H7 (cell line): ENCODE results near the gene RPS6KA5. TPM values are rescaled to one million over a fixed set of nuclear protein-coding genes. Genes with fewer than 3 reads are reported as not detected.
"Not testable (repeated sequence)": the region's sequence is repeated elsewhere in the genome, so short reads cannot be mapped to it uniquely, and the experiment has no call there.

Source experiments
- DNase-seq: peaks from one replicate; pipeline ENCODE4 v3.0.0; 2012
- H3K27me3 ChIP-seq: 2 replicates; pipeline ENCODE4 v1.6.0; 2011; ENCODE audit warnings: mild to moderate bottlenecking, low read length; ENCODE audit not compliant: control insufficient read depth, insufficient read depth
- H3K36me3 ChIP-seq: replicated peaks from 2 replicates; pipeline ENCODE4 v1.5.1; 2011; ENCODE audit warnings: low read length; ENCODE audit not compliant: control insufficient read depth, insufficient read depth
- H3K4me3 ChIP-seq: 2 replicates; pipeline ENCODE4 v1.5.1; 2011; ENCODE audit warnings: low read depth, mild to moderate bottlenecking, control low read depth, low read length, moderate library complexity; ENCODE audit not compliant: insufficient read depth
- total RNA-seq: library from RNA; depleted of rRNA; stranded (reverse); fragments of >200 nt; shearing (Covaris generic); gene quantifications from 2 replicates; pipeline ENCODE4 v1.2.3, GENCODE V29; 2014

Gene RPS6KA5
- total RNA-seq, 1 experiment from 2014 or later, result 1.1 TPM

GRCh38 chr14:90996967-90997366, 63.5 kb downstream of the RPS6KA5 start:
- Histone ChIP-seq H3K27me3 (no peaks in the 10 kb centered on the region), H3K4me3 (no peak overlapping the region), H3K36me3 (no peaks in the 10 kb centered on the region)
- no peak for DNase-seq

- no peak for DNase-seq
- H3K27me3 ChIP-seq, result no peaks in the 10 kb centered on the region
- no peak overlapping the region for H3K4me3 ChIP-seq
Observed at GRCh38 chr14:90995785-90996184, 64.7 kb downstream of the RPS6KA5 start.

GRCh38 chr14:90993792-90994191, 66.6 kb downstream of the RPS6KA5 start:
- H3K27me3 ChIP-seq, result no peaks in the 10 kb centered on the region
- no peak for DNase-seq
- no peak overlapping the region for H3K4me3 ChIP-seq
- H3K36me3 ChIP-seq, result no peaks in the 10 kb centered on the region

More at GRCh38 chr14:90995785-90996184, 64.7 kb downstream of the RPS6KA5 start:
- H3K36me3 ChIP-seq, result no peaks in the 10 kb centered on the region

- Histone ChIP-seq H3K36me3 (no peaks in the 10 kb centered on the region), H3K27me3 (no peaks in the 10 kb centered on the region), H3K4me3 (no peak overlapping the region)
- DNase-seq, result no peak
Observed at GRCh38 chr14:90991690-90992443, 68.6 kb downstream of the RPS6KA5 start.

GRCh38 chr14:90990141-90990540, 70.3 kb downstream of the RPS6KA5 start:
- H3K27me3 ChIP-seq, result no peaks in the 10 kb centered on the region
- H3K4me3 ChIP-seq, result no peak overlapping the region
- H3K36me3 ChIP-seq, result no peaks in the 10 kb centered on the region
- no peak for DNase-seq

GRCh38 chr14:90987140-90987539, 73.3 kb downstream of the RPS6KA5 start:
- H3K4me3 ChIP-seq, result no peak overlapping the region
- no peaks in the 10 kb centered on the region for H3K36me3 ChIP-seq
- DNase-seq, result no peak
- no peaks in the 10 kb centered on the region for H3K27me3 ChIP-seq

- Histone ChIP-seq H3K27me3 (no peaks in the 10 kb centered on the region), H3K4me3 (no peak overlapping the region), H3K36me3 (no peaks in the 10 kb centered on the region)
- DNase-seq, result peak; percentile 16
Observed at GRCh38 chr14:90986510-90986909, 73.9 kb downstream of the RPS6KA5 start.

- no peaks in the 10 kb centered on the region for H3K27me3 ChIP-seq
- H3K4me3 ChIP-seq, result no peak overlapping the region
- no peaks in the 10 kb centered on the region for H3K36me3 ChIP-seq
- no peak for DNase-seq
Observed at GRCh38 chr14:90985601-90986242, 74.7 kb downstream of the RPS6KA5 start.

GRCh38 chr14:90983560-90983959, 76.9 kb downstream of the RPS6KA5 start:
- no peaks in the 10 kb centered on the region for H3K27me3 ChIP-seq
- no peaks in the 10 kb centered on the region for H3K36me3 ChIP-seq

GRCh38 chr14:90981636-90982035, 78.8 kb downstream of the RPS6KA5 start:
- Histone ChIP-seq H3K27me3 (no peaks in the 10 kb centered on the region), H3K36me3 (no peaks in the 10 kb centered on the region), H3K4me3 (no peak overlapping the region)
- no peak for DNase-seq

More at GRCh38 chr14:90983560-90983959, 76.9 kb downstream of the RPS6KA5 start:
- H3K4me3 ChIP-seq, result no peak overlapping the region
- DNase-seq, result no peak

GRCh38 chr14:90980636-90981035, 79.8 kb downstream of the RPS6KA5 start:
- H3K27me3 ChIP-seq, DNase-seq: not testable (repeated sequence)

GRCh38 chr14:90979515-90979914, 80.9 kb downstream of the RPS6KA5 start:
- Histone ChIP-seq H3K4me3 (no peak overlapping the region), H3K36me3 (no peaks in the 10 kb centered on the region), H3K27me3 (no peaks in the 10 kb centered on the region)
- no peak for DNase-seq

More at GRCh38 chr14:90980636-90981035, 79.8 kb downstream of the RPS6KA5 start:
- H3K36me3 ChIP-seq, H3K4me3 ChIP-seq: not testable (repeated sequence)

- DNase-seq, result no peak
- Histone ChIP-seq H3K27me3 (no peaks in the 10 kb centered on the region), H3K4me3 (no peak overlapping the region), H3K36me3 (no peaks in the 10 kb centered on the region)
Observed at GRCh38 chr14:90976101-90976500, 84.3 kb downstream of the RPS6KA5 start.

GRCh38 chr14:90971687-90972086, 88.8 kb downstream of the RPS6KA5 start:
- Histone ChIP-seq H3K27me3 (no peaks in the 10 kb centered on the region), H3K4me3 (no peak overlapping the region)
- DNase-seq, result no peak

GRCh38 chr14:90970167-90970600, 90.3 kb downstream of the RPS6KA5 start:
- H3K27me3 ChIP-seq, result no peaks in the 10 kb centered on the region
- no peak overlapping the region for H3K4me3 ChIP-seq
- DNase-seq, result no peak
- no peaks in the 10 kb centered on the region for H3K36me3 ChIP-seq

More at GRCh38 chr14:90971687-90972086, 88.8 kb downstream of the RPS6KA5 start:
- no peaks in the 10 kb centered on the region for H3K36me3 ChIP-seq
